Hematopoietic multipotent progenitor cell (in vitro differentiated cells): ENCODE measurements around the gene GALNT12. TPM values are rescaled to one million over a fixed set of nuclear protein-coding genes. Genes with fewer than 3 reads are reported as not detected.
A peak's percentile ranks its signal among the peaks of the same experiment; 100 is the strongest.

Source experiments
- DNase-seq, 3 donors: peaks; one replicate each; pipeline ENCODE4 v3.0.0-alpha.2; 2011 to 2015; ENCODE audit warnings: low read depth in 2 of 3, low spot score in 2 of 3
- total RNA-seq: library from RNA; depleted of rRNA; stranded (reverse); fragments of >200 nt; gene quantifications from one replicate; pipeline ENCODE4 v1.2.3, GENCODE V29; 2012

GALNT12 gene
- total RNA-seq, 1 donor, result 6.5 TPM

DNA sequence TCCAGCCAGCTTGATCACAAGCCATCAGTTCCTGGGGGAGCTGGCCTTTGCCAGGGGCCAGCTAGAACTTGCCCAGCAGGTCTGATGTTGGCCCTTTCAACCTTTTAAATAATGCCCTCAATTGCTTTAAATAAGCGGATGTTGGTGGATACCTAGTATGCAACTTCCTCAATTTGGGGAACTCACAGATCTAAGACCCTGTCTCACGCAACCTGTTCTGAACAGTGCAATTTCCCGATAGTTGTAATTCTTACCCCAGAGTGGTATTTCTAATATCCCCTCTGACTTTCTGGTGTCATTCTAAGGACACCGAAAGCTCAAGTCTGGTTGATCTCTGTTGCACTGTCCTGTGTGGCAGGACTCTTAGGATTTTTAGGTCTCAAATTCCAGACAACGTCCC, 23.1 kb downstream of the GALNT12 start:
- no peak for DNase-seq

DNA sequence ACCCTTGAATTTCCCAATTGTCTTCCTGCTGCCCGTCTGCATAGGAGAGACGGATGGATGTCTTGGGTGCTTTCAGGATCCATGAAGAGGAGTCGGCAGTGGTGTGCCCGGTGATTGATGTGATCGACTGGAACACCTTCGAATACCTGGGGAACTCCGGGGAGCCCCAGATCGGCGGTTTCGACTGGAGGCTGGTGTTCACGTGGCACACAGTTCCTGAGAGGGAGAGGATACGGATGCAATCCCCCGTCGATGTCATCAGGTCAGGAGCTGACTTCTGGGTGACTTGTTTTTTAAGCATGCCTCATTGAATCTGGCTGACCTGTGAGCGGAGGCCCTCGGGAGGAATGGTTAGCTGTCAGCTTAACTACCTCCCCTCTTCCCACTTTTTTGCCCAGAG, 24.2 kb downstream of the GALNT12 start:
- DNase-seq, result no peak

DNA sequence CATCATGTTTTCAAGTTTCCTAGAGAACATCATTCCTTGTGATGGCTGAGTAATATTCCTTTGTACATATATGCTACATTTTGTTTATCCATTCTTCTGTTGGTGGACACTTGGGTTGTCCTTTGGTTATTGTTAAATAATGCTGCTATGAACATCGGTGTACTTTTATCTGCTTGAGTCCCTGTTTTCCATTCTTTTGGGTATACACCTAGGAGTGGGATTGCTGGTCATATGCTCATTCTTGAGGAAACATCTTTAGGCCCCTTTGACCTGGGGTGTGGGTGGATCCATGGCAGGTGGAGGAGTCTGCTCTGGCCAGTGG, 25.3 kb downstream of the GALNT12 start:
- DNase-seq, result no peak

DNA sequence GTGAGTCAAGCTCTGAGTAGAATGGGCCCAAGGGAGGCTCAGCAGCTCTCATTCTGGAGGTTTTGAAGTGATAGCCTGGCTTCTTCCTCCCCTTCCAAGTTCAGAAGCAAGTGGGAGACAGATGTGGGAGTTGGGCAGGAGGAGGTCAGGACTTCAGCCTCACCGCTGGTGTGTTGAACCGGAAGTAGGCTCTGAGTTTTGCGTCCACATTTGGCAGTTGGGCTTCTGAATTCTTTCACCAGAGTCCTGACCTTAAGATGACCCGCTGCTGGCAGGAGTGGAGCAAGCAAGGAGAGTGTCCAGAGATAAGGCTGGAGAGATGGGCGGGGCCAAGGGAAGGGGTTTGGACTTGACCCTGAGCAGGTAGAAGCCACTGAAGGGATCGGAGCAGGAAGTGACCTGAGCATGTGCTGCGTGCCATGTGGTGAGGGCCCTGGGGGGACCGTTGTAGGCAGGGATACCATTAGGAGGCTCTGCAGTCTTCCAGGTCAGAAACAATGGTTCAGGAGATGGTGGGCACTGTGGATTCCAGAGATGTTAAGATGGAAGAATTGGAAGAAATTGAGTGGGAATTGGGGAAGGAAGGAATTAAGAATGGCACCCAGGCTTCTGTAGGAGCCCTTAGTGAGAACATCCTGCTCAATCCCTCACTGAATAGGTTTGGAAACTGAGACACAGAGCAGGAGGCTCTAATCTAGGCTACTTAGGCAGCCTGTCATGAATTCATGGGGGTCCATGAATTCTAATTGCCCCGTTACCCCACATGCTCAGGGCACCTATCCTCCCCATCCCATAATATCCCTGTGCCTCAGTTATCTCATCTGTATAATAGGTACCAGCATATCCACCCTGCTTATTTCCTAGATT, 25.9 kb downstream of the GALNT12 start:
- DNase-seq, result no peak

DNA sequence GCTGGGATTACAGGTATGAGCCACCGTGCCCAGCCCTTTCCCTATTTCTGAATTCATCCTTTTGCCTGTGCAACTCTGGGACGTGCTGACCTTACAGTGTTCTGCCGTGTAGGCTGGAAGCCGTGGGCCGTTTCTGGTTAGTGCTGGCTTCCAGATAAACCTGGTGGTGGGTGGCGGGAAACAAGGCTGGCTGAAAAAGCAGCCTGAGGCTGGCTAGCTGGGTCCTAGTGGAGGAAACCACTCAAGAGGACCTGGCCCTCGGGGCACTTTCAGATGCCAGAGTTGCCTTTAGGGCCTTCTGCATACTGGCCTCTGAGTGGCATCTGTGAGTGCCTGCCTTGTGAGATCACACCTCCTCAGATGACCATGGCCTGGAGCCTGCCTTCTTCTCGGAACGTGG, 26.9 kb downstream of the GALNT12 start:
- DNase-seq, result no peak

DNA sequence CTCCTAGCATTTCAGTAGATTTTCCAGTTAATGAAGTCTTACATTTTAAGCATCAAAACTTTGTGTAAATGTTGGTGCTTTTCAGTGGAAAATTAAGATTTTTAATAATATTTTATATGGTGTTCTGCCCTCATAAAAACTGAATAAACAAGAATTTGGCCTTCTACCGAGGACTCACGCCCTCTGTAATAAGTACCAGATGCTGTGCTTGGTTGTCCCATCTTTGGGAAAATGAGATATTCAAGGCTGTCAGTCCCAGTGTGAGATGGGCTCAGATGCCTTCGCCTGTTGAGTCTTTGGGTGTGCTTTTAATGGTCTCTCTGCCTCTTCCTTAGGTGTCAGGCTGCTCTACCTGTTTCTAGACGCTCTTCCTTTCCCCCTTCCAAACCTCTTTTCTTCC, 28.7 kb downstream of the GALNT12 start:
- no peak for DNase-seq

DNA sequence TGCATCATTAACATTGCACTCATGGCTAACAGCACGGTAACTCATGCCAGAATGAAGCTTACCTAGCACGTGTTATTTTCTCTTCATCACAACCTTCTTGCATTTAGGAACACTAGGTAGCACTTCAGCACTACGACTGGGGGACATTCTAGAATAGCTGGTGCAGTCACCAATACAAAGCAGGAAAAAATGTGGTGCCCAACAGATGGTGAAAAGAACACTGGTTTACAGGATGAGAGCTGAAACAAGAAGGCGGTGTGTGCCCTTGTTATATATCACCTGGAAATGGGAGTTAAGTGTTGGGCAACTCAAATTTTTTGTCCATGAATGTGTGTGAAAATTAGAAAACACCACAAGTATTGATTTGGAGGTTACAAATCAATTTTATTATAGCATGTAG, 30.0 kb downstream of the GALNT12 start:
- no peak for DNase-seq

DNA sequence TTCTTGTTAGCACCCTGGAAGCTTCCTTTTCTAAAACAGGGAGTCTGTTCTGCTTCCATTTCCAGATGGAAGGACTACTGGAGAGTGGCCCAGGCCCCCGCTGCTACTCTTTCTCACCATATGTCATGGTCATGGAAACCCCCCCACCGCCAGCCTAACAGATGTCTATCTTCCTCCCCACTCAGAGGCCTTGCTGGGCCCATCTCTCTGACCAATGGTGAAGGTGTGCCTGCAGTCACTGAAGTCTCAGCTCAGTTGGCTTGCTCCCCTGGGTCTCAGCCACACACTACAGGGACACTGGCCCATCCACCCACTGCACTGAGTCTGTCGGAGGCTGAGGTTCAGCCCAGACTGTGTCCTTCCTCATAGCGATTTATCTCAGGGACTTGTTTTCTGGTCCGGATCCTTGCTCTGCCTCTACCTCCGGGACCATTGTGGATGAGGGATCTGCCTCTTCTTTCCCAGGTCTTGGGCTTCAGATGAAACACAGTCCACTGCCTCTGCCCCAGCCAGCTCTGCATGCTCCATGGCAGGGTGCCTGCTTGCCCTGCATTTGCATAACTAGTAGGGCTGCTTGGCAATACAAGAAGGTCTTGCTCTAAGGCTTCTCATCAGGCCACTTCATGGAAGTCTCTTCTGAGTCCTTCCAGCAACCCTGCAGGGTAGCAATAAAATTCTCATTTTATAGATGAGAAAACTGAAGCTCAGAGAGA, 30.8 kb downstream of the GALNT12 start:
- no peak for DNase-seq

DNA sequence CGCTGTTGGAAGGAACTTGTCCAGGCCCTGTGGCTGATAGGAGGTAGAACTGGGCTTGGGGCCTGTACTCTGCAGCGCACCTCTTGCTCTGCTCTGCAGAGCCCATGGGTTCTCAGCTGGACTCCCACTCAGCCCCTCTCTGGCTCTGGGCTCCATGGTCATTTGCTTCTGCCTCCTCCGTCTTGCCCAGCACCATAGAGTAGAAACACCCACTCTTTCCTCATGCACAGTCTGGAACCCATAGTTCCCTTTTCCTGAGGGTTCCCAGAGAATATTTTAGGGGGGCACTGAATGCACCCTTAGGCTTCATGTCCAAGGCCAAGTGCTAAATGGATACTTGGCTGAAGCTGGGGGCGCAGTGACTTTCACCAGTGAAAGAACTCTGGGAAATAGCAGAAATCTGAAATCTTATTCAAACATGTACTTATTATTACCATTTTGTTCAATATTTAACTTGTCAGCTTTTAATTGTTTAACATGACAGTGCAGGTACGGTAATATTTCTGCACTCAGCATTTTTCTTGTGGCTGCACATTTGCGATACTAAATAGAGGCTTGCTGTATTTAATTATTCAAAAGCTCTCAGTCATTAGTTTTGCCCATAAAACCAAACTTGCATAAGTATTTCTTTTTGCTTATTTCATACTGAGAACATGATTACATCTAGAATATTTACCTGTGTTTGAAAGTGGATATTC, 31.5 kb downstream of the GALNT12 start:
- DNase-seq, result no peak

DNA sequence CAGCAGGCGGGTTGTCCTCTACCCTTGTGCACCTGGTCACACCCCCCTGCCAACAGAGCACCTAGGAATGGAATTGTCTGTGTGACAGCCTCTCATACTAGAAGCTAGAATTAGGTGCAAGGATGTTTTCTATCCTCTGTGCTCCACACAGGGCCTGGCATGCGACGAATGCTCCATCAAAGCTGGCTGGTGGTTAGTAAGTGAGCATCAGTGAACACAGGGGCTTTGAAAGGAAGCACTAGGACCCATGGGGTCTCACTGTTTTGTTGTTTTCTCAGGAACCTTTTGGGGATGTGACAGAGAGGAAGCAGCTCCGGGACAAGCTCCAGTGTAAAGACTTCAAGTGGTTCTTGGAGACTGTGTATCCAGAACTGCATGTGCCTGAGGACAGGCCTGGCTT, 32.3 kb downstream of the GALNT12 start:
- DNase-seq, result no peak

DNA sequence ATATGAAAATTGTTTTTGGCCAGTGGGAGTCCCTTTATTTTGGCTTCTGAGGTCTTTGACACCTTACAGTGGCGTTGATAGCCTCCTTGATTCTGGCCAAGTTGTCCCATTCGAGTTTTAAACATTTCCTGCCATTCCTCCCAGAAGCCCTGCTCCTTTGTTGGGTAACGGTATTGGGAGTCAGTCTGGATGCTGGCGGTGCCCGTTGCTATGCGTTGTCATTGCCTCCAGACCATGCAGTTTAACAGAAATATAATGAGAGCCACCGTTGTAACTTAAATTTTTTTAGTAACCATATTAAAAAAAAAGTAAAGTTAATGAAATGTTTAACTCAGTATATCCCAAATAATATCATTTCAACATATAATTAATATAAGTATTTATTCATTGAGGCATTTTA, 35.0 kb downstream of the GALNT12 start:
- DNase-seq, result no peak

DNA sequence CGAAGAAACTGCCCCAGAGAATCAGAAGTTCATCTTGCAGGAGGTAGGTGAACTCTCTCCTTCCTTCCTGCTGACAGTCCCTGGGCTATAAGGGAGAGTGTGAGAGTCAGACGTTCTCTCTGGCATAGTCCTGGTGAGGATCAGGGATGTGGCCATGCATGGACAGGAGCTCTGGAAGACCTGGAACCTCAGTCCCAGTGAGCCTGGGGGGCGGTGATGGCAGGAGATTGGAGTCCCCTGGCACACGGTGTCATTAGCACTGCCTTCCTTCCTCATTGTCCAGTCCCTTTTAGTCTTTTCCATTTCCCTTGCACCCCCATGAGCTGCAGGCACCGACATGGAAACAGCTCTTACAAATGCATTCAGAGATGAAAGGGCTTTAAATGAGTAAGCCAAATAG, 38.6 kb downstream of the GALNT12 start:
- no peak for DNase-seq

DNA sequence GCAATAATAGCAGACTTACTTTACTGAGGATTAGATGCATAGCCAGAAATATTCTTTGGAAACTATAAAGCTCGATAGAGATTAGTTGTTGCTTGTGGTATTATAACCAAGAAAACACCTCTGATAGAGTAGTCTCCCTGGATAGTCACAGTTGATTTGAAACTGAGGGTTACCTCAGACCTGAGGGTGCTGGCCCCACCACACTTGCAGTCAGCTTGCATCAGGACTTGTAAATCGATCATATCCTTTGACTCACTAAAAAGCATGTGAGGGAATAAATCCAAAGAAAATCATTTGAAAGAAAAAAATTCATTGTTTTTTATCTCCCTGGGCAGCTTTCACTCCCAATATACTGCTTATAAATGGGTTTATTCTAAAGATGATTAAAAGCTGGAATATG, 39.4 kb downstream of the GALNT12 start:
- no peak for DNase-seq

DNA sequence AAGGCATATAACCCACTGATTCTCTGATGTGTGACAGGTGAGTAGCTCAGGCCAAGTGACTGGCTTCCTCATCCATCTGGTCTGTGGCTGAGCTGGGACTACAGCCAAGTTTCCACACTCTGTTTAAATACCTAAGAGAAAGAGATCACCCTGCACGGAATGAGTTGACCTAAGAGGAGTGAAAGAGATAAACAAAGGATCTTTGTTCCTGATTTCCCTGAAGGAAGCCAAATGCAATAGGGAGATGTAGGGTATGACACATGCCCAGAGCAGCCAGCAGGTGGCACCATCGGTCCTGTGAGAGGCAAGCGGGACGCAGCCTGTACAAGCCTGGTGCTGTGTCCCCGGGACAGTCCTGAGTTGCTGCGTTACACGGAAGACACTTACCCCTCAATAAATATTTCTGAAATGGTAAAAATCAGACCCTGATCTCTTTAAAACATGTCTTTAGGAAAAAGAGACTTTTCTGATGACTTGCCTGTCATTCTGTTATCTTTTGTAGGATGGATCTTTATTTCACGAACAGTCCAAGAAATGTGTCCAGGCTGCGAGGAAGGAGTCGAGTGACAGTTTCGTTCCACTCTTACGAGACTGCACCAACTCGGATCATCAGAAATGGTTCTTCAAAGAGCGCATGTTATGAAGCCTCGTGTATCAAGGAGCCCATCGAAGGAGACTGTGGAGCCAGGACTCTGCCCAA, 41.1 kb downstream of the GALNT12 start:
- DNase-seq, result peak; percentile 44 to 82 (median 77)

DNA sequence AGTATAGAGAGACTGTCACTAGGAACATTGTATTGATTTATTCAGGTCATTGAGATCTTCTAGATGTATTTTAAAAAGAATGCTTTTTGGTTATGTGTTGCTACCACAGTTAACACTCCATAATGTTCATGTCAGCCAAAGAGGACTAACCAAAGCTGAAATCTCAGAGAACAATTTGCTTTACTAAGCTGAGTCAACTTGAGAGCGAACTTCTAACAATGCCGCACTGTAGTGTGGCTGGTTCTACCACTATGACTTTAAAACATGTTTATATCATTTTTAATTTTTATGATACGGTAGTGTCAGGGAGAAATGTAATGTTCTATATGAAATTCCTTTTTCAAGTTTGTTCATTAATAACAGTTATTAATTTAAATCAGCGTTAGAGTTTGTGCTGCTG, 42.1 kb downstream of the GALNT12 start:
- no peak for DNase-seq

DNA sequence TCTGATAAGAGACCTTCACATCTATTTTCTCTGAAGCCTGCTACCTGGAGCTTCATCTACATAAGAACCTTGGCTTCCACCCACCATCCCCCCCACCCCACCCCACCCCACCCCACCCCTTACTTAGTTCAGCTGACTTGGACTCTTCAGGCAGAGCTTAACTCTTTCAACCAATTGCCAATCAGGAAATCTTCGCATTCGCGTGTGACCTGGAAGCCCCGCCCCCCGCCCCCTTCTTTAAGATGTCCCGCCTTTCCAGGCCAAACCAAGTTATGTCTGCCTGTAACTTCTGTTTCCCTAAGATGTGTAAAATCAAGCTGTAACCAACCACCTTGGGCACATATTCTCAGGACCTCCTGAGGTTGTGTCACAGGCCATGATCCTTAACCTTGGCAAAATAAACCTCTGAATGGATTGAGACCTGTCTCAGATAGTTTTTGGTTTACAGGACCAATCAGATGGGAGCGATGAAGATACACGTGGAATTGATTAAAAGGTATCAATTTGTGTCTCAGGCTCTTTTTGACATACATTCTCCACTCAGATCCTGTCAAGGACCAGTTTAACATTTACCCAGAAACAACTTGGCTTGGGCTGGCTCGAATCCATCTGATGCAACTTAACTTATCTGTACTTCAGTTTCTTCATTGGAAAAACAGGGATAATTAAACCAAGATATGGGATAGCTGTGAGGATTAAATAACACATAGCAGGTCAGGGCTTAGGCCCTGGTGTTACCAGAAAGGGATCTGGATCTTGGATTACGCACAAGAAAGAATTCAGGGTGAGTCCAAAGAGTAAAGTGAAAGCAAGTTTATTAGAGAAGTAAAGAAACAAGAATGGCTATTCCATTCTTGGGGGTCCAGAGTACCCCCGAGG, 43.6 kb downstream of the GALNT12 start:
- no peak for DNase-seq

DNA sequence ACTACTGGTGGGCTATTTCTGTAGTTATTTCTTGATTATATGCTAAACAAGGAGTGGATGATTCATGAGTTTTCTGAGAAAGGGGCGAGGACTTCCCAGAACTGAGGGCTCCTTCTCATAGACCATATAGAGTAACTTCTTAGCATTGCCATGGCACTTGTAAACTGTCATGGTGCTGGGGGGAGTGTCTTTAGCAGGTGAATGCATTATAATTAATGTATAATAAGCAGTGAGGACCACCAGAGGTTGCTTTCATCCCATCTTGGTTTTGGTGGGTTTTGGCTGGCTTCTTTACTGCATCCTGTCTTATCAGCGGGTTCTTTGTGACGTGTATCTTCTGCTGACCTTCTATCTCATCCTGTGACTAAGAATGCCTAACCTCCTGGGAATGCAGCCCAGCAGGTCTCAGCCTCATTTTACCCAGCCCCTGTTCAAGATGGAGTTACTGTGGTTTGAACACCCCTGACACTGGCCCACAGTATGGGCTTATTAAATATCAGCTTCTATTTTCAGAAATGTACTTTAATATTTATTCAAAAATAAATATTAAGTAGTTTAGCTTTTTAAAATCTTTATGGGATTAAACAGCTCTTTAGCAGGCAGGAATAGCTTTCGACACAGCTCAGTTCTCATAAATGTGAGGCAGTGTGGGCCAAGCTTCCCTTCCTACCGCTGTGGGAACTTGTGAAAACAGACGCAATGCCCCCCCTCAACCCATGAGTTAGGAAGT, 44.4 kb downstream of the GALNT12 start:
- no peak for DNase-seq

DNA sequence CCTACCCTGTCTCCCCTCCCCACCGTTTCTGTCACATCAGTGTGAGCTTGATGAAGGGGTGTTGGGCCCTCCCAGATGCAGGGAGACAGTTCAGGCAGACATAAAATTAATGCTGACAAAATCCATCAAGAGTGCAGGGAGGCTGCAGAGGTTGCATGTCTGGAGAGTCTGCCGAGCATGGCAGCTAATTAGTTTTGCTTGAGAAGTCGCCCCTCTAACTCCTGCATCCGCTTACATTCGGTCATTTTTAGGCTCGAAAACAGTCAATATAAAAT, 44.9 kb downstream of the GALNT12 start:
- no peak for DNase-seq

DNA sequence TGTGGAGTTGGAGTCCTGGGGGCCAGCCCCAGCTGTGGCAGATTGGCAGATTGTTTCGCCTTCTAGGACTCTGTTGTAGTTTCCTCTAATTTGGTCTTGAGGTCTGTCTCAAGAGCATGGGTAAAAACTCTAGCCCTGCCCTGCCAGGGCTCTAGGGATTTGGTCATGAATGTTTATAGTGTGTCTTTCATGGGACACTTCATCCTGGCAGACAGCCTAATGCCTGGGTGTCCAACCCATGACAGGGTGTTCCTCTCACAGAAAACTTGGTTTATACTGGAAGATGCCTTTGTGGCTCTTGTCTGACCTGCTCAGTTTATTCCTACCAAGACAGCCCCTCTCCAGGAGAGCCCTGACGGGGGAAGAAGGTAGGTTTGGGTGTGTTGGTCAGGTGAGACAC, 45.5 kb downstream of the GALNT12 start:
- no peak for DNase-seq

DNA sequence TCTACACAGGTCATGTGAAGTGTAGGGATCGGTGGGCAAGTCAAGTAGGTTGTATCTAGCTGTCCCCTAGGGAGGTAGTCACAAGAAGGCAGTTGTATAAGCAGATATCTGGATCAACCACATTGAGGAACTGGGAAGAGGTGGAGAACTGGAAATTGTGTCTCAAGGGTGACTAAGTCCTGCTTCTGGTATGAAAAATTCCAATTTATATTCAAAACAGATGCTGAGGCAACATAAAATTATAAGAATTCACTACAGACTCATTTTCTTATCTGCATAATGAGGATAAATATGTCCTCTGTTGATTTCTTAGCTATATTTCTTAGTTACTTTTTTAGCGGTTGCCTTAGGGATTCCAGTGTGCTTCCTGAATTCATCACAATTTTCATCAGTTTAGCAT, 46.8 kb downstream of the GALNT12 start:
- DNase-seq, result no peak
